Prostate gland (tissue), 2 donors: Measurements from ENCODE around the gene CDR2L. TPM values are rescaled to one million over a fixed set of nuclear protein-coding genes. Genes with fewer than 3 reads are reported as not detected.

Experiments used
- DNase-seq: peaks from one replicate; pipeline ENCODE4 v3.0.0-alpha.2; 2019; ENCODE audit warnings: low spot score
- H3K27ac ChIP-seq, 2 donors: fragments of 200-600 bp; sonication (generic); 2 replicates each; pipeline ENCODE4 v1.5.1; 2017 to 2019
- H3K27me3 ChIP-seq: fragments of 200-600 bp; sonication (generic); replicated peaks from 2 replicates; pipeline ENCODE4 v1.5.1; 2019; ENCODE audit not compliant: insufficient read depth
- H3K36me3 ChIP-seq, 2 donors: fragments of 200-600 bp; sonication (generic); 1 replicate in 1 of 2; 2 replicates in 1 of 2; pipeline versions ENCODE4 v1.5.1 to v1.8.1; 2017 to 2019
- H3K4me1 ChIP-seq: fragments of 200-600 bp; sonication (generic); replicated peaks from 2 replicates; pipeline ENCODE4 v1.5.1; 2019
- H3K4me3 ChIP-seq, 2 donors: fragments of 200-600 bp; sonication (generic); 2 replicates each; pipeline ENCODE4 v1.5.1; 2017 to 2019
- H3K9me3 ChIP-seq: fragments of 200-600 bp; sonication (generic); 2 replicates; pipeline ENCODE4 v1.5.1; 2017
- POLR2A ChIP-seq: fragments of 450-650 bp; IDR thresholded peaks from one replicate; pipeline ENCODE4 v1.6.1; 2016; ENCODE audit warnings: antibody characterized with exemption, mild to moderate bottlenecking
- POLR2AphosphoS5 ChIP-seq: sonication (generic); formaldehyde crosslinking; IDR thresholded peaks from one replicate; pipeline ENCODE4 v1.6.1; 2017; ENCODE audit warnings: antibody characterized with exemption
- WGBS: methylation state at CpG from one replicate; pipeline ENCODE4 v1.1.5; 2018; 5-methylcytosine and 5-hydroxymethylcytosine counted together
- intact Hi-C: fragments of 100-400 bp; cut with DNase I; formaldehyde crosslinking; loops from one replicate; pipeline ENCODE4 v1.14.2; 2022
- total RNA-seq, 2 donors: library from RNA; depleted of rRNA; stranded (reverse); fragments of >200 nt; gene quantifications; one replicate each; pipeline ENCODE4 v1.1.0, GENCODE V29; 2016
- TF ChIP-seq, protein P1 (sequence below), 4 experiments: fragments of 200-600 bp in 2 of 4; fragments of 450-650 bp in 2 of 4; sonication (generic) in 2 of 4; IDR thresholded peaks; 1 replicate in 3 of 4; 2 replicates in 1 of 4; pipeline ENCODE4 v1.5.1; 2016 to 2019; ENCODE audit warnings: antibody characterized with exemption in 4 of 4, mild to moderate bottlenecking in 2 of 4, moderate library complexity in 2 of 4

Gene CDR2L
- total RNA-seq, 2 donors from 2014 or later = 13.7 to 34.9 TPM

DNA sequence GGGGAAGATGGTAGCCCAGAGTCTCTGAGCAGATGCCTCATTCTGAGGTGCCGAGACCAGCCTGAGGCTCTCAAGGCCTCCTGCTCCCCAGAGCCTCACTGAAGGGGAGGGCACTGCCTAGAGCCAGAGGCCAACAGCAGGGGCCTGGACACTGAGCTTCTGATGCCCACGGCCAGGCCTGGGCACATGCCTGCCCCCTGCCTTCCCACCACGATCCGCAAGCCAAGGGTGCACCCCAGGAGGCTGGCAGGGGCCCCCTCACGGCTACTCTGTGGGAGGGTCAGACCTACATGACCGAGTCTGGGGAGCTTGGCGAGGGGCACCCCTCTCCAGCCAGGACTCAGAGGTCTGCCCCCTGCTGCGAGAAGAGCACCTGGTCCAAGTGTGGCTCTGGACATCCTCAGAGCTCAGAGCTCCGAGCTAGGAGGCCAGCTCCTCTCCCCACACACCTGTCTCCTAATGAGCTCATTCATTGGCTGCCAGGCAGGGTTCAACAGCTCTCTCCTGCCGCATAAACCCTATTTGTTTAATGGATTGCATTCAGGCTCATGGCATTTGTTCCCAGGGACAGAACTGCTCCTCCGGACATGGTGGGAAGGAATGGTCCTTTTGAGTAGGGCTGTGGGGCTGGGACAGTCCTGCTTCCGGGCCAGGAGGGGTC, 37.8 kb upstream of the CDR2L start:
- intact Hi-C loops = no loop called here
- Histone ChIP-seq H3K4me1 (no peaks in the 10 kb centered on the region), H3K9me3 (no peaks in the 10 kb centered on the region), H3K27ac (no peak overlapping the region), H3K4me3 (no peak overlapping the region), H3K36me3 (no peaks in the 10 kb centered on the region), H3K27me3 (no peaks in the 10 kb centered on the region)
- TF ChIP-seq, protein P1, sequence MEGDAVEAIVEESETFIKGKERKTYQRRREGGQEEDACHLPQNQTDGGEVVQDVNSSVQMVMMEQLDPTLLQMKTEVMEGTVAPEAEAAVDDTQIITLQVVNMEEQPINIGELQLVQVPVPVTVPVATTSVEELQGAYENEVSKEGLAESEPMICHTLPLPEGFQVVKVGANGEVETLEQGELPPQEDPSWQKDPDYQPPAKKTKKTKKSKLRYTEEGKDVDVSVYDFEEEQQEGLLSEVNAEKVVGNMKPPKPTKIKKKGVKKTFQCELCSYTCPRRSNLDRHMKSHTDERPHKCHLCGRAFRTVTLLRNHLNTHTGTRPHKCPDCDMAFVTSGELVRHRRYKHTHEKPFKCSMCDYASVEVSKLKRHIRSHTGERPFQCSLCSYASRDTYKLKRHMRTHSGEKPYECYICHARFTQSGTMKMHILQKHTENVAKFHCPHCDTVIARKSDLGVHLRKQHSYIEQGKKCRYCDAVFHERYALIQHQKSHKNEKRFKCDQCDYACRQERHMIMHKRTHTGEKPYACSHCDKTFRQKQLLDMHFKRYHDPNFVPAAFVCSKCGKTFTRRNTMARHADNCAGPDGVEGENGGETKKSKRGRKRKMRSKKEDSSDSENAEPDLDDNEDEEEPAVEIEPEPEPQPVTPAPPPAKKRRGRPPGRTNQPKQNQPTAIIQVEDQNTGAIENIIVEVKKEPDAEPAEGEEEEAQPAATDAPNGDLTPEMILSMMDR (IDR thresholded peaks at IDR 0.05) = no peak
- TF ChIP-seq POLR2AphosphoS5 = no peak
- TF ChIP-seq POLR2A = no peak
- no peak for DNase-seq
- 53% methylated on average over 10 of the region's 12 CpGs for WGBS

DNA sequence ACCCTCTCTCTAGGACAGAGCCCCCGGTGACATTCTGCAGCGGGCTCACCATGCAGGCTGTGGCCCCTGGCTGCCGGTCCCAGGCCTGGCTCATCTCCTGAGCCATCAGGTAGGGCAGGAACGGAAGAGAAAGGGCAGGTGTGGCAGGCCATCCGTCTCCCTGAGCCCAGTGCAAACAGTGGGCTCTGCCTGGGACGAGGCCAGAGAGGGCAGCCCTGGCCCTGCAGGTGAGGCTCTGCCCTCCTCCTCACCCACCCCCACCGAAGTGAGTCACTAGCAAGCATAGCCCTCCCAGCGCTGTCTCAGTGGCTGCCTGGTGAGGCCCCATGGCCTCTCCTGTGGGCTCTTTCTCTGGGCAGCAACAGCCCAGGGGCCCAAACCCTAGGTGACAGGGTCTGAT, 37.2 kb upstream of the CDR2L start:
- TF ChIP-seq POLR2A = no peak
- TF ChIP-seq POLR2AphosphoS5 = no peak
- no peak for DNase-seq
- Histone ChIP-seq H3K4me1 (no peaks in the 10 kb centered on the region), H3K36me3 (no peaks in the 10 kb centered on the region), H3K27ac (no peak overlapping the region), H3K4me3 (no peak overlapping the region), H3K27me3 (no peaks in the 10 kb centered on the region), H3K9me3 (no peaks in the 10 kb centered on the region)
- intact Hi-C loops = no loop called here
- WGBS = 35% methylated on average over 8 of the region's 8 CpGs

DNA sequence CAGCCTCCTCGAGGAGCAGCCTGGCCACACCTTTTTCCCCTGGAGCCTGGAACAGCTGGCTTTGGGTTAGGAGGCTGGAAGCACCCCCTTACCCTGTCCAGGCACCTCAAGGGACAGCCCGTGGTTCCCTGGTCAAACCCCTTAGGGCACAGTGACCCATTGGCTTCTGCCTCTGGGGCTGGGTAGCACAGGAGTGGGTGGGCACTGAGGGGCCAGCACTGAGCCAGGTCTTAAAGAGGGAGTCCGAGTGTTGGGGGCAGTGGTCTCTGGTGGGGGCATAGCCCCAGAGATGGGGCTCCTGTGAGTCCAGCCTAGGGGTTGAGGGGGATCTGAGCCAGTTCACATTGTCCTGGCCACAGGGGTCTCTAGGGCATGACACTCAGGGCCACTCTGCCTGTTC, 36.4 kb upstream of the CDR2L start:
- no peak for DNase-seq
- Histone ChIP-seq H3K4me3 (no peak overlapping the region), H3K27me3 (no peaks in the 10 kb centered on the region), H3K4me1 (no peaks in the 10 kb centered on the region), H3K27ac (no peak overlapping the region), H3K9me3 (no peaks in the 10 kb centered on the region), H3K36me3 (no peaks in the 10 kb centered on the region)
- intact Hi-C loops = no loop called here
- TF ChIP-seq POLR2A (no peak), POLR2AphosphoS5 (no peak)
- TF ChIP-seq, protein P1 (IDR thresholded peaks at IDR 0.05) = no peak
- 69% methylated on average over 3 of the region's 3 CpGs for WGBS

DNA sequence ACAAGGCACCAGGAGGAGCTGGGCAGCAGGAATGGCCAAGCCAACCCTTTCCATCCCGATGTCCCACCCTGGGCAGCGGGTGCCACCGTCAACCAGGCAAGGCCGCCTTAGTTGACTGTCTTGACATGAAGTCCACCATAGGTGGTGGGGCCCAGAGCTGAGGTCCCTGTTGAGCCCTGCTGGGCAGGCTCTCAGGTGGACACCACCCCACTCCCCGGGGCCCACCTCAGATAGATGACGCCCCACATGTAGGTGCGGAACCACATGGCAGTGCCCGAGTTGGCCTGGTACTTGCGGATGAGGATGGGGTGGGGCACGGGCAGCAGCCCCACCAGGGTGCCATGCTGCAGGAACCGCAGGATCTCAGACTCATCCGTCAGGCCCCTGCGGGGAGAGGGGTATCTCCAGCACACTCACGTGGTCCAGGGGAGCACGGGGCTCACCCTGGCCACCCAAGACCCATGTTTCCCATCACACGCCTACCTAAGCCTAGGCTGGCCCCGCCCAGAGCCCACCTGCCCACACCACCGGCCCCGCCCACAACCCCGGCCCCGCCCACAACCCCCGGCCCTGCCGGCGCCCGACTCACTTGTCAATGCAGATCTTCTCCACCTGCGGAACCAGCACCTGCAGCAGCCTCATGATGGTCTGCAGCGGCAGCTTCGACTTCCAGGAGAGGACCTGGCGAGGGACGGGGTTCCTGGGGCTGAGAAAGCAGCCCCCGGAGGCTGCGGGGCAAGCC, 35.6 kb upstream of the CDR2L start:
- H3K36me3 ChIP-seq = no peaks in the 10 kb centered on the region
- TF ChIP-seq POLR2A = no peak
- no peak for TF ChIP-seq POLR2AphosphoS5
- TF ChIP-seq, protein P1 (IDR thresholded peaks at IDR 0.05) = no peak
- no peaks in the 10 kb centered on the region for H3K4me1 ChIP-seq
- no peaks in the 10 kb centered on the region for H3K27me3 ChIP-seq
- intact Hi-C loops = no loop called here
- WGBS = 70% methylated on average over 30 of the region's 32 CpGs
- DNase-seq = no peak
- H3K9me3 ChIP-seq = no peaks in the 10 kb centered on the region
- no peak overlapping the region for H3K27ac ChIP-seq
- no peak overlapping the region for H3K4me3 ChIP-seq

DNA sequence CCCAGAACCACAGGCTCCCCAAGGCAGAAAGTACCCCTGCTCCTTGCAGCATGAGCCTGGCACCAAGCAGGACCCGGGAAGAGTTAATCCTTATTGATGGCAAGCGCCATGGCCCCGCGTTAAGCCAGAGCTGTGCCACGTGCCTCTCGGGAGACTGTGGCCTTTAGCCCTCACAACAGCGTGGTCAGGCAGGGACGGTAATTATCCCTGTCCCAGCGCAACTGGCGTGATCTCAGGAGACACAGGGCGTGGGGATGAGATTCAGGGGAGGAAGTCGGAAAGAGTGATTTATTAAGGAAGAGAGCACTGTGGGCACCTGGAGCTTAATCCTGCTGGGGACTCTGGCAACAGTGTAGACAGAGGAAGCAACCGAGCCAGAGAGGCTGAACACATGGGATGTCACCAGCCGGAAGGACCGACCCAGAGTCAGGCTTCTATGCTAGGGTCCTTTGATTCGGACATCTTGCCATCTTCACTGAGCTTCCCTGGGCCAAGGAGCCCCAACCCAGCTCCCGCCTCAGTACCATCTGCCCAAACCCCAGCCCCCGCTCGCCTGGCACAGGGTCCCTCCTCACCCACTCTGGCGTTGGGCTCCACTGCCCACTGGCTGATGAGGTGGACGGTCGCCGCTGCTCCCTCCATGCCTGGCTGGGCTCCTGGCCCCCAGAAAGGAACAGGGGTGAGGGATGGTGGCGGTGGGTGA, 34.9 kb upstream of the CDR2L start:
- no peaks in the 10 kb centered on the region for H3K4me1 ChIP-seq
- TF ChIP-seq, protein P1 (IDR thresholded peaks at IDR 0.05) = no peak
- TF ChIP-seq POLR2A (no peak), POLR2AphosphoS5 (no peak)
- H3K27me3 ChIP-seq = no peaks in the 10 kb centered on the region
- no peaks in the 10 kb centered on the region for H3K36me3 ChIP-seq
- DNase-seq = no peak
- intact Hi-C loops = no loop called here
- H3K27ac ChIP-seq = no peak overlapping the region
- H3K9me3 ChIP-seq = no peaks in the 10 kb centered on the region
- H3K4me3 ChIP-seq = no peak overlapping the region
- WGBS = 78% methylated on average over 24 of the region's 24 CpGs
